ENCODE data around the gene QKI. TPM values are rescaled to one million over a fixed set of nuclear protein-coding genes. Genes with fewer than 3 reads are reported as not detected.

Gene QKI
- total RNA-seq, 1 experiment from 2014 or later, result 50.8 TPM

- DNase-seq, result no peak
- Histone ChIP-seq H4K20me1 (ENCODE audit: insufficient read depth) (peaks cover 85% of the 10 kb centered on the region), H3K27me3 (ENCODE audit: insufficient read depth, low read depth) (no peaks in the 10 kb centered on the region), H3K36me3 (ENCODE audit: low read depth) (no peaks in the 10 kb centered on the region), H3K4me2 (no peak overlapping the region), H3K27ac (no peak overlapping the region), H3K4me3 (no peak overlapping the region), H3K4me1 (replicated peaks; ENCODE audit: insufficient read depth) (peaks cover 20% of the 10 kb centered on the region), H2AFZ (no peak overlapping the region), H3K79me2 (ENCODE audit: low read depth) (peaks cover 94% of the 10 kb centered on the region), H3K9me3 (ENCODE audit: insufficient read depth, low read depth) (no peaks in the 10 kb centered on the region), H3F3A (ENCODE audit: insufficient read depth, low read depth) (peaks cover 15% of the 10 kb centered on the region), H3K9me2 (ENCODE audit: insufficient read depth) (no peaks in the 10 kb centered on the region)
- BruUV-seq (replicated peaks), result no TSS peak
- intact Hi-C loops (cut with micrococcal nuclease; ENCODE audit: unreplicated experiment), result loop anchor here (5.0 kb wide), 1 partner anchor 36 kb away; no protein-coding TSS in a partner anchor
- POLR2A ChIA-PET (ENCODE audit: unreplicated experiment), result no interaction called here
- TF ChIP-seq EZH2 (IDR thresholded peaks at IDR 0.05; ENCODE audit: low read depth), result no peak
- TF ChIP-seq, protein P1, sequence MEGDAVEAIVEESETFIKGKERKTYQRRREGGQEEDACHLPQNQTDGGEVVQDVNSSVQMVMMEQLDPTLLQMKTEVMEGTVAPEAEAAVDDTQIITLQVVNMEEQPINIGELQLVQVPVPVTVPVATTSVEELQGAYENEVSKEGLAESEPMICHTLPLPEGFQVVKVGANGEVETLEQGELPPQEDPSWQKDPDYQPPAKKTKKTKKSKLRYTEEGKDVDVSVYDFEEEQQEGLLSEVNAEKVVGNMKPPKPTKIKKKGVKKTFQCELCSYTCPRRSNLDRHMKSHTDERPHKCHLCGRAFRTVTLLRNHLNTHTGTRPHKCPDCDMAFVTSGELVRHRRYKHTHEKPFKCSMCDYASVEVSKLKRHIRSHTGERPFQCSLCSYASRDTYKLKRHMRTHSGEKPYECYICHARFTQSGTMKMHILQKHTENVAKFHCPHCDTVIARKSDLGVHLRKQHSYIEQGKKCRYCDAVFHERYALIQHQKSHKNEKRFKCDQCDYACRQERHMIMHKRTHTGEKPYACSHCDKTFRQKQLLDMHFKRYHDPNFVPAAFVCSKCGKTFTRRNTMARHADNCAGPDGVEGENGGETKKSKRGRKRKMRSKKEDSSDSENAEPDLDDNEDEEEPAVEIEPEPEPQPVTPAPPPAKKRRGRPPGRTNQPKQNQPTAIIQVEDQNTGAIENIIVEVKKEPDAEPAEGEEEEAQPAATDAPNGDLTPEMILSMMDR (conservative IDR thresholded peaks at IDR 0.05), result no peak
- CTCF ChIA-PET, result no interaction called here
These were observed 111.4 kb downstream of the QKI start for GRCh38 chr6:163525926-163526325.

- no peaks in the 10 kb centered on the region for H3K9me2 ChIP-seq (ENCODE audit: insufficient read depth)
- peaks cover 94% of the 10 kb centered on the region for H3K79me2 ChIP-seq (ENCODE audit: low read depth)
- TF ChIP-seq, protein P1 (conservative IDR thresholded peaks at IDR 0.05), result no peak
- TF ChIP-seq EZH2 (IDR thresholded peaks at IDR 0.05; ENCODE audit: low read depth), result no peak
- no peaks in the 10 kb centered on the region for H3K9me3 ChIP-seq (ENCODE audit: insufficient read depth, low read depth)
- no peak overlapping the region for H3K4me2 ChIP-seq
- ChIA-PET CTCF (no interaction called here), POLR2A (ENCODE audit: unreplicated experiment) (interaction anchor here (0.7 kb wide), 1 partner anchor 8 kb away, joined by 5 read pairs; no protein-coding TSS in a partner anchor)
- no peaks in the 10 kb centered on the region for H3K36me3 ChIP-seq (ENCODE audit: low read depth)
- H3K27me3 ChIP-seq (ENCODE audit: insufficient read depth, low read depth), result no peaks in the 10 kb centered on the region
- H3K27ac ChIP-seq, result no peak overlapping the region
- intact Hi-C loops (cut with micrococcal nuclease; ENCODE audit: unreplicated experiment), result loop anchor here (5.0 kb wide), 1 partner anchor 36 kb away; no protein-coding TSS in a partner anchor
- peaks cover 87% of the 10 kb centered on the region for H4K20me1 ChIP-seq (ENCODE audit: insufficient read depth)
- peaks cover 20% of the 10 kb centered on the region for H3K4me1 ChIP-seq (replicated peaks; ENCODE audit: insufficient read depth)
- no TSS peak for BruUV-seq (replicated peaks)
- no peak overlapping the region for H3K4me3 ChIP-seq
- H2AFZ ChIP-seq, result no peak overlapping the region
- H3F3A ChIP-seq (ENCODE audit: insufficient read depth, low read depth), result peaks cover 15% of the 10 kb centered on the region
- no peak for DNase-seq
These were observed 111.8 kb downstream of the QKI start for GRCh38 chr6:163526346-163526745.

DNA sequence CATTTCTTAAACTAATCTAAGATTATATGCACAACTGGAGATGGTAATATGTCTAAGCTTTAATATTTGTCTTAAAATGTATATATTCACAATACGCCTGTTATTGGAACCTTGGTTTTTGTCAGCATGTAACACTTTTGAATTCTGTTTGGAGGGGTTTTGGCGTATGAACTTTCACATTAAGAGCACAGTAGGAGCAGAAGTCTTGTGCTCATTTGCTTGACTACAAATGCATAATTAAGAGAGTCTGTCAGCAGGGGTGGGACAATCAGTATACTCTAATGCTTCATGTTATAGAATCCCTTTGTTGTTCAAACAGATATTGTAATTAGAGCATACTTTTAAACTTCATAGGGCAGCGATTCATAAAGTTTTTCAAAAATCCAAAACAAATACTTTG lies 112.8 kb downstream of the QKI start:
- CTCF ChIA-PET, result no interaction called here
- intact Hi-C loops (cut with micrococcal nuclease; ENCODE audit: unreplicated experiment), result loop anchor here (5.0 kb wide), 1 partner anchor 35 kb away; no protein-coding TSS in a partner anchor
- peaks cover 89% of the 10 kb centered on the region for H4K20me1 ChIP-seq (ENCODE audit: insufficient read depth)

More for the DNA sequence above, 112.8 kb downstream of the QKI start:
- no peaks in the 10 kb centered on the region for H3K9me3 ChIP-seq (ENCODE audit: insufficient read depth, low read depth)
- POLR2A ChIA-PET (ENCODE audit: unreplicated experiment), result no interaction called here
- no peaks in the 10 kb centered on the region for H3K36me3 ChIP-seq (ENCODE audit: low read depth)
- H3K4me1 ChIP-seq (replicated peaks; ENCODE audit: insufficient read depth), result peaks cover 20% of the 10 kb centered on the region
- H3K27ac ChIP-seq, result no peak overlapping the region
- no TSS peak for BruUV-seq (replicated peaks)
- H3K79me2 ChIP-seq (ENCODE audit: low read depth), result peaks cover 94% of the 10 kb centered on the region
- no peaks in the 10 kb centered on the region for H3K9me2 ChIP-seq (ENCODE audit: insufficient read depth)
- no peak for DNase-seq
- no peak overlapping the region for H3K4me3 ChIP-seq
- H3K4me2 ChIP-seq, result no peak overlapping the region
- peaks cover 16% of the 10 kb centered on the region for H3F3A ChIP-seq (ENCODE audit: insufficient read depth, low read depth)
- TF ChIP-seq, protein P1 (conservative IDR thresholded peaks at IDR 0.05), result no peak
- TF ChIP-seq EZH2 (IDR thresholded peaks at IDR 0.05; ENCODE audit: low read depth), result no peak
- H2AFZ ChIP-seq, result no peak overlapping the region
- no peaks in the 10 kb centered on the region for H3K27me3 ChIP-seq (ENCODE audit: insufficient read depth, low read depth)

Data from PC-9 (cell line).